HL-60/S4 (cell line): Measurements from ENCODE around the gene HCFC1R1.

Source experiments
- in situ Hi-C: fragments of 300-500 bp; cut with MboI; formaldehyde crosslinking; loops from 2 replicates; pipeline ENCODE4 v1.14.3; 2022; ENCODE audit warnings: low sequenced_read_pairs

Gene HCFC1R1

DNA sequence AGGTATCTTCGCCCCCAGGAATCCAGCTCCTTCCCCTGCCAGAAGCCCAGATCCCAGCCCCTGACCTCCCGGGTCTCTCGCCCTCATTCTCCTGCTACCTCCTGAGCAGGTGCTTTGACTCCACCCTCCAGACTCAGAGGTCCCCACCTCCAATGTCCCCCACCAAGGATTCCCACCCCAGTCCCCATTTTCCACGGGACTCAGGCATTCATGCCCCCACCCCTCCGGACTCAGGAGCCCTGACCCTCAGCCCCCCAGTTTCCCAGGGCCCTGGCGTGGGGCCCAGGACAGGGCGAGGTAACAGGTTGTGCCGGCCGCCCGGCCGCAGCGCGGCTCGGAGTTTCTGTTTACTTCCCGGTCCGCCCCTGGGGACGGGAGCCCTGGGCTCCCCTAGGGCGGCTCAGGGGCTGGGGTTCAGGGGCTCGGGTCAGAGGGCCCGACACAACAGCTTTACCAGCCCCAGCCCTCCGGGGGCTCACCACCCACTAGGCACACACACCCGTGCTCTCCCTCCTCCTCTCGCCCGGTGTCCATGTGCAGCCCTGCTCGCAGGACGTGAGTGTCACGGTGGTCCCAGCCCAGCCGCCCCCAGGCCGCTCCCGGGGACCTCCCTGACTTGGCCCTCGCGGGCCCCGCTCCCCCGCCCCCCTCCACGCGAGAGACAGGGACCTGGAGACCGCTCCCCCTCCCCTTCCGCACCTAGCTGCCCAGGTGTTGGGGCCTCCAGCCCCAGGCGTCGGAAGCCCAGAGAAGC lies 12.4 kb upstream of the HCFC1R1 start:
- in situ Hi-C loops: no loop called here

- in situ Hi-C loops: no loop called here
Measured at GRCh38 chr16:3035289-3035971, 11.7 kb upstream of the HCFC1R1 start.

DNA sequence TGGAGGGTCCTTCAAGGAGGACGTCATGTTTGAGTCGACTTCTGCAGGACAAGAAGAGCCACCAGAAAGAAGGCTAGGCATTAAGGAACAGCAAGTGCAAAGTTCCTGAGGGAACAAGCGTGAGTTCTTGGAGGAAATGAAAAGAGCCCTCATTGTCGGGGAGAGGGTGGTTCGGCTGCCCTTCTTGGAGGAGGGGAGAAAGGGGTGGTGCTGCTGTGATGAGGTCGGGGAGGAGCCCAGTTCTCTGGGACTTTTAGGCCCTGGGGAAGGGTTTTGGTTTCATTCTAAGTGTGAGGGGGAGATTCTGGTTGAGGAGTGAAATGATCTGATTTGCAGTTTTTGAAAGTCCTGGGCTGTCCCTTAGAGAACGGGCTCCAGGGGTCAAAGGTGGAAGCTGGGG lies 8.9 kb upstream of the HCFC1R1 start:
- in situ Hi-C loops: no loop called here

GRCh38 chr16:3030222-3031212 lies 6.8 kb upstream of the HCFC1R1 start:
- in situ Hi-C loops: no loop called here

DNA sequence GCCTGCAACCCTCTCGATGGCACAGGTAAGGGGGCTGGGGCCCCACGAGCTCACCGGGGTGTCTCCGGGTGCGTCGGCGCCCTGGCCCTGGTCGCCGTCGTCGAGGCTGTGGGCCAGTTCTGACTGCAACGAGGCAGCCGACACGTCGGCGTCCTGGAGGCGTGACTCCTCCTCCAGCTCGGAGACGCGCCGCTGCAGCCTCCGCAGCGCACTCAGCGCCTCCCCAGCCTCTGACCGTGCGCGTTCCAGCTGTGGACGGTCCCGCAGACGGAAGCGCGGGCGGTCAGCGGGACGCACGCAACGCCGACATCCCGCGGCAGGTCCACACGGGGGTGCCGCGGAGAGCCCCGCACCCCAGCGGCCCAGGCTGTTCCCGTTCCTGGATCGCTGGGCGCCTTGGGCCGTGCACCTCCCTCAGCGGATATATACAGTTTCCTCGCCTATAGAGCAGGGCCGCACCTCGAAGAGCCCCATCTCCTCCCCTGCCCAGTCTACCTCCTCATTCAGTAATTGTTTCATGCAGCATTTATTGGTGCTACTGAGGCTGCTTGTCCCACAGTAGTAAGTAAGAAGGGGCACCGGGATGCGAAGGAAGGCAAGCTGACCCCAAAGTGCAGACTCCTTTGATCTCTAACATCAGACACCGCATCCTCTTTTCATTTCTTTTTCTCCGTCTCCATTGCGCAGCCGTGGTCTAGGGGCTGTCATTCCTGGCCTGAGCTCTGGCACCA lies 5.9 kb upstream of the HCFC1R1 start:
- in situ Hi-C loops: no loop called here

DNA sequence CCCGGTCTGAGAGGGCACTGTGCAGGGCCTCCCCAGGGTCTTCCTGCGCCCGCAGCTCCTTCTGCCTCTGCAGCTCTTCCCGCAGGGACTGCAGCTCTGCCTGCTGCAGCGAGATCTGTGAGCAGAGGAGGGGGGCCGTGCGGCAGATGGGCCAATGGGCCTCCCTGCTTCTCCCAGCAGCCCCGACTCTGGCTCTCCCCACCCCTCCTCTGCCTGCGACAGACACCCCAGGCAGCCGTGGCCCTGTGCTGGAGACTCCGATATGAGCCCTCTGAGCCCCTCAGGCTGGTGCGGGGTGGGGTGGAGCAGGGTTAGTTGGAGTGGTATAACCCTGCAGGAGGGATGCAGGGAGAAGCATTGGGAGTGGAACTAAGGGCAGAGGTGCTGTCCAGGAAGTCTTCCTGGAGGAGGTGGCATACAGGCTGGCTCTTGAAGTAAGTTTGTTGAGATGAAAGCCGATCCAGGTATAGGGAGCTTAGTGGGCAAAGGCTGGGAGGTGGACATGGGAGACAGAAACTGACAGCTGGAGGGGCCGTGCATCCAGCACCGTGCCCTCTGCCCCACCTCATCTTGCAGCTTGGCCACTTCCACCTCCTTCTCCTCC lies 5.1 kb upstream of the HCFC1R1 start:
- in situ Hi-C loops: no loop called here

DNA sequence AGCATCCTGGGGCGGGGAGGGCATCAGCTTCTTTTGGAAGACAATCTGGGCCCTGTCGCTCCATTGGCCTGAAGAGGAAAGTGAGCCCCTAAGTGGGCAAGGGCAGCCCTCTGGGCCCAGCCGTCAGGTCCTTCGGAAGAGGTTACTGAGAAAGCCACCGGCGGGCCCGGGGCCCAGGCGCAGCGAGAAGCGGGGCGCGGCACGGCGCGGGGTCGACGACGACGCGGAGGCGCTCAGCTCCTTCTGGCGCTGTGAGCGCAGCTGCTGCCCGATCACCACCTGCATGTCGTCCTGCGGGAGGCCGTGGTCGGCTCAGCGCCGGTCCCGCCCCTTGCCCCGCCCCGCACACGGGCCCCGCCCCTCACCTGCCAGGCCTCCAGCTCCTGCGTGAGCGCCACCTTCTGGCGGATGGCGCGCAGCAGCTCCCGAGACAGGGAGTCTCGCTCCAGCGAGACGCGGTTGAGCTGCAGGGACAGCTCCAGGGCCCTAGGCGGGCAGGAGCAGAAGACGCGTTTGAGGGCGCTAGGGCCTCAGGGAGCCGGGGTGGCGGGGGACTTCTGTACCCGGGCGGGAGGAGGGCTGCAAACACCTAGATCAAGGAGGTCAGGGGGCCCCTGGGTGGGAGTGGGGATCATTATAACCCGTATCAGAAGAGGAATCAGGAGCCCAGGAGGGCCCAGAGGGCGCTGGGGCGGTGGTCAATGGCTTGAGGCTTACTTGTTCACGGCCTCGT lies 4.4 kb upstream of the HCFC1R1 start:
- in situ Hi-C loops: no loop called here

GRCh38 chr16:3027489-3027795 lies 3.7 kb upstream of the HCFC1R1 start:
- in situ Hi-C loops: no loop called here

DNA sequence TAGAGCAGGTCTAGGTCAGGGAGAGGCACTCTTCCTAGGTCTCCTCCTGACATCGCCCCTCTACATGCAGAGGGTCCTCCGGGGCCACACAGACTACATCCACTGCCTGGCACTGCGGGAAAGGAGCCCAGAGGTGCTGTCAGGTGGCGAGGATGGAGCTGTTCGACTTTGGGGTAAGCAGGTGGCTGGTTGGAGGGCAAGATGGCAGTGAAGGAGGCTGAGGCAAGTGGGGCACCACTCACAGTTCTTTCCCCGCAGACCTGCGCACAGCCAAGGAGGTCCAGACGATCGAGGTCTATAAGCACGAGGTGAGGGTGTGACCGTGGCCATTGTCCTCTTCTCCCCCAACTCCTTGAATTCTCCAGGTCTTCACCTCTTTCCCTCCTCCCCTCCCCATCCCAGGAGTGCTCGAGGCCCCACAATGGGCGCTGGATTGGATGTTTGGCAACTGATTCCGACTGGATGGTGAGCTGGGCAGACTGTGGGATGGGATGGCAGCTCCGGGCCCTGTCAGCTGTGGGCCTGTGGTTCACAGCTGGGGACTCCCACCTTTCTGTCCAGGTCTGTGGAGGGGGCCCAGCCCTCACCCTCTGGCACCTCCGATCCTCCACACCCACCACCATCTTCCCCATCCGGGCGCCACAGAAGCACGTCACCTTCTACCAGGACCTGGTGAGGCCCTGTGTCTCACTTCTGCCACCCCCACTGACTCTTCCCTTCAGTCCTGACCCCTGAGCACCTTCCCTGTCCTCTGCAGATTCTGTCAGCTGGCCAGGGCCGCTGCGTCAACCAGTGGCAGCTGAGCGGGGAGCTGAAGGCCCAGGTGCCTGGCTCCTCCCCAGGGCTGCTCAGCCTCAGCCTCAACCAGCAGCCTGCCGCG lies 3.1 kb upstream of the HCFC1R1 start:
- in situ Hi-C loops: no loop called here

GRCh38 chr16:3026003-3026378 lies 2.2 kb upstream of the HCFC1R1 start:
- in situ Hi-C loops: no loop called here

GRCh38 chr16:3025032-3026002 lies 1.6 kb upstream of the HCFC1R1 start:
- in situ Hi-C loops: no loop called here

DNA sequence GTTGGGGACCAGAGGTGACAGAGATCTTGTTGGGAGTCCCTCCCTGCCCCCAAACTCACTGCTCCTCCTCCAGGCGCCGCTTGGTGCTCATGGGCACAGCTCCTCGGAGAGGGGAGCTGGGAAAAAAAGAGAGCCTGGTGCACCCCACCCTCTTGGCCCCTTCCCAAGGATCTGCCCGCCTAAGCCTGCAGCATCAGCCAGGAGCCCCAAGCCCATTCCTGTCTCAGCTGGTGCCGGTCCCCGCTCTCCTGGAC lies 400 bp downstream of the HCFC1R1 start:
- in situ Hi-C loops: no loop called here

- in situ Hi-C loops: no loop called here
Measured at GRCh38 chr16:3022684-3023414, 893 bp downstream of the HCFC1R1 start.

DNA sequence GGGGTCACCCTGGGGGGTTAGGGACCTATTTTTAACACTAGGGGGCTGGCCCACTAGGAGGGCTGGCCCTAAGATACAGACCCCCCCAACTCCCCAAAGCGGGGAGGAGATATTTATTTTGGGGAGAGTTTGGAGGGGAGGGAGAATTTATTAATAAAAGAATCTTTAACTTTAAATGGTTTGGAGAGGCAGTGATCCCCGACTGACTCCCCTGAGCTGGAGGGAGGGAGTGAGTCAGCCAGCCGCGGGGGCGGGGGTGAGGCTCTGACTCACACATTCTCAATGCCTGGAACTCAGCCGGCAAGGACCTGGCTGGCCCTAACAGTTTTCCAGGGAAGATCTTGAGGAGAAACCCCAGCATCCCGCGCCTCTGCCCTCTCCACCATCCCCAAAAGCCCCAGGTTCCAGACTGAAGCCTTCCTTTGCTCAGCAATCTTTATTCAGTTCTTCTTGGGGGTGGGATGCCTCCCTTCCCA lies 1.5 kb downstream of the HCFC1R1 start:
- in situ Hi-C loops: no loop called here

DNA sequence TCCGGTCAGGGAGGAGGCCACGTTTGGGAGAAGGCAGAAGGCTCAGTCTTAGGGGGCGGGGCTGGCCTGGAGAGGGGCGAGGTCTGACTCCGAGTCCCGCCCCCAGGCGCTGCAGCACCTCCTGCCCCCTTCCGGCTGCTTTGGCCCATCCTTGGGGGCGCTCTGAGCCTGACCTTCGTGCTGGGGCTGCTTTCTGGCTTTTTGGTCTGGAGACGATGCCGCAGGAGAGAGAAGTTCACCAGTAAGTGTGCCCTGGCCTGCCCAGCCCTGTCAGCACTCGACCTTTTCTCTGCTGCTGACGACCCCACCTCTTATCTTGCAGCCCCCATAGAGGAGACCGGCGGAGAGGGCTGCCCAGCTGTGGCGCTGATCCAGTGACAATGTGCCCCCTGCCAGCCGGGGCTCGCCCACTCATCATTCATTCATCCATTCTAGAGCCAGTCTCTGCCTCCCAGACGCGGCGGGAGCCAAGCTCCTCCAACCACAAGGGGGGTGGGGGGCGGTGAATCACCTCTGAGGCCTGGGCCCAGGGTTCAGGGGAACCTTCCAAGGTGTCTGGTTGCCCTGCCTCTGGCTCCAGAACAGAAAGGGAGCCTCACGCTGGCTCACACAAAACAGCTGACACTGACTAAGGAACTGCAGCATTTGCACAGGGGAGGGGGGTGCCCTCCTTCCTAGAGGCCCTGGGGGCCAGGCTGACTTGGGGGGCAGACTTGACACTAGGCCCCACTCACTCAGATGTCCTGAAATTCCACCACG lies 2.1 kb downstream of the HCFC1R1 start:
- in situ Hi-C loops: no loop called here

- in situ Hi-C loops: no loop called here
Measured at GRCh38 chr16:3020604-3021448, 2.9 kb downstream of the HCFC1R1 start.
